ENCODE measurements around the gene GNAL.

The GNAL gene

GRCh38 chr18:11719050-11719449, 30.0 kb downstream of the GNAL start:
- no peak overlapping the region for H3K4me3 ChIP-seq (ENCODE audit: low read depth, low read length)
- in situ Hi-C loops (cut with HindIII; ENCODE audit: low sequenced_read_pairs): no loop called here
- no peak for TF ChIP-seq CTCF (IDR thresholded peaks at IDR 0.05; ENCODE audit: low read depth, low read length)
- DNase-seq (ENCODE audit: low read depth, low spot score): no peak

GRCh38 chr18:11719621-11720020, 30.6 kb downstream of the GNAL start:
- no peak for TF ChIP-seq CTCF (IDR thresholded peaks at IDR 0.05; ENCODE audit: low read depth, low read length)
- no peak for DNase-seq (ENCODE audit: low read depth, low spot score)
- no peak overlapping the region for H3K4me3 ChIP-seq (ENCODE audit: low read depth, low read length)
- in situ Hi-C loops (cut with HindIII; ENCODE audit: low sequenced_read_pairs): no loop called here

- in situ Hi-C loops (cut with HindIII; ENCODE audit: low sequenced_read_pairs): no loop called here
- TF ChIP-seq CTCF (IDR thresholded peaks at IDR 0.05; ENCODE audit: low read depth, low read length): no peak
- DNase-seq (ENCODE audit: low read depth, low spot score): no peak
- H3K4me3 ChIP-seq (ENCODE audit: low read depth, low read length): no peak overlapping the region
These were observed 32.7 kb downstream of the GNAL start for GRCh38 chr18:11721720-11722119.

GRCh38 chr18:11724781-11725180, 35.7 kb downstream of the GNAL start:
- in situ Hi-C loops (cut with HindIII; ENCODE audit: low sequenced_read_pairs): no loop called here
- no peak for TF ChIP-seq CTCF (IDR thresholded peaks at IDR 0.05; ENCODE audit: low read depth, low read length)
- no peak overlapping the region for H3K4me3 ChIP-seq (ENCODE audit: low read depth, low read length)
- DNase-seq (ENCODE audit: low read depth, low spot score): no peak

- in situ Hi-C loops (cut with HindIII; ENCODE audit: low sequenced_read_pairs): no loop called here
- DNase-seq (ENCODE audit: low read depth, low spot score): no peak
- no peak overlapping the region for H3K4me3 ChIP-seq (ENCODE audit: low read depth, low read length)
- no peak for TF ChIP-seq CTCF (IDR thresholded peaks at IDR 0.05; ENCODE audit: low read depth, low read length)
These were observed 37.5 kb downstream of the GNAL start for GRCh38 chr18:11726556-11726955.

GRCh38 chr18:11728249-11728648, 39.2 kb downstream of the GNAL start:
- peak; percentile 15 for DNase-seq (ENCODE audit: low read depth, low spot score)
- peak; percentile 38 for TF ChIP-seq CTCF (IDR thresholded peaks at IDR 0.05; ENCODE audit: low read depth, low read length)
- no peak overlapping the region for H3K4me3 ChIP-seq (ENCODE audit: low read depth, low read length)
- in situ Hi-C loops (cut with HindIII; ENCODE audit: low sequenced_read_pairs): no loop called here

- in situ Hi-C loops (cut with HindIII; ENCODE audit: low sequenced_read_pairs): no loop called here
- no peak for TF ChIP-seq CTCF (IDR thresholded peaks at IDR 0.05; ENCODE audit: low read depth, low read length)
- DNase-seq (ENCODE audit: low read depth, low spot score): no peak
- H3K4me3 ChIP-seq (ENCODE audit: low read depth, low read length): no peak overlapping the region
These were observed 40.5 kb downstream of the GNAL start for GRCh38 chr18:11729556-11729955.
